ENCODE results near the gene ARGFX. TPM values are rescaled to one million over a fixed set of nuclear protein-coding genes. Genes with fewer than 3 reads are reported as not detected.
"Not testable (repeated sequence)": the region's sequence is repeated elsewhere in the genome, so short reads cannot be mapped to it uniquely, and the experiment has no call there.

Gene ARGFX
- total RNA-seq, 1 donor from 2014 or later: not detected

GRCh38 chr3:121584418-121584817 is 16.7 kb downstream of the ARGFX start:
- no peak overlapping the region for H3K27ac Mint-ChIP-seq

GRCh38 chr3:121592856-121593702 is 25.3 kb downstream of the ARGFX start, which contains the start of gene FBXO40:
Gene FBXO40, plus strand, starts transcription at chr3:121593379. Its CDS starts 27,197 bp downstream, at chr3:121620576.
- DNase-seq (ENCODE audit: low spot score, unreplicated experiment): no peak
- no peak for TF ChIP-seq CTCF (IDR thresholded peaks at IDR 0.05; ENCODE audit: unreplicated experiment)
- H3K27me3 Mint-ChIP-seq: peaks cover 23% of the 10 kb centered on the region
- H3K4me3 Mint-ChIP-seq (ENCODE audit: low read depth): no peak within 1 kb of the TSS
- H3K36me3 Mint-ChIP-seq (ENCODE audit: insufficient read depth): no peaks in the 10 kb centered on the region
- H3K9me3 Mint-ChIP-seq (ENCODE audit: low read depth): no peaks in the 10 kb centered on the region
- H3K4me1 Mint-ChIP-seq (ENCODE audit: low read depth): peaks cover 3% of the 10 kb centered on the region
- peak within 1 kb of the TSS; percentile 0 for H3K27ac Mint-ChIP-seq

More at GRCh38 chr3:121584418-121584817, 16.7 kb downstream of the ARGFX start:
- Mint-ChIP-seq H3K36me3 (ENCODE audit: insufficient read depth) (no peaks in the 10 kb centered on the region), H3K9me3 (ENCODE audit: low read depth) (no peaks in the 10 kb centered on the region), H3K4me3 (ENCODE audit: low read depth) (no peak overlapping the region), H3K4me1 (ENCODE audit: low read depth) (no peaks in the 10 kb centered on the region), H3K27me3 (peaks cover 14% of the 10 kb centered on the region)
- no peak for TF ChIP-seq CTCF (IDR thresholded peaks at IDR 0.05; ENCODE audit: unreplicated experiment)
- DNase-seq (ENCODE audit: low spot score, unreplicated experiment): no peak

- not testable (repeated sequence) for DNase-seq (ENCODE audit: low spot score, unreplicated experiment); H3K4me3 Mint-ChIP-seq (ENCODE audit: low read depth); H3K27ac Mint-ChIP-seq
Observed at GRCh38 chr3:121593806-121594205, 26.1 kb downstream of the ARGFX start.

GRCh38 chr3:121594850-121595249 is 27.1 kb downstream of the ARGFX start:
- H3K27me3 Mint-ChIP-seq: peaks cover 23% of the 10 kb centered on the region
- no peak overlapping the region for H3K4me3 Mint-ChIP-seq (ENCODE audit: low read depth)
- TF ChIP-seq CTCF (IDR thresholded peaks at IDR 0.05; ENCODE audit: unreplicated experiment): no peak
- H3K4me1 Mint-ChIP-seq (ENCODE audit: low read depth): peaks cover 3% of the 10 kb centered on the region
- H3K27ac Mint-ChIP-seq: no peak overlapping the region
- no peaks in the 10 kb centered on the region for H3K9me3 Mint-ChIP-seq (ENCODE audit: low read depth)
- H3K36me3 Mint-ChIP-seq (ENCODE audit: insufficient read depth): no peaks in the 10 kb centered on the region
- DNase-seq (ENCODE audit: low spot score, unreplicated experiment): no peak

More at GRCh38 chr3:121593806-121594205, 26.1 kb downstream of the ARGFX start:
- not testable (repeated sequence) for H3K4me1 Mint-ChIP-seq (ENCODE audit: low read depth); H3K36me3 Mint-ChIP-seq (ENCODE audit: insufficient read depth); H3K9me3 Mint-ChIP-seq (ENCODE audit: low read depth)
- H3K27me3 Mint-ChIP-seq: peaks cover 23% of the 10 kb centered on the region

- peaks cover 23% of the 10 kb centered on the region for H3K27me3 Mint-ChIP-seq
- H3K27ac Mint-ChIP-seq: no peak overlapping the region
- no peak for TF ChIP-seq CTCF (IDR thresholded peaks at IDR 0.05; ENCODE audit: unreplicated experiment)
- no peaks in the 10 kb centered on the region for H3K36me3 Mint-ChIP-seq (ENCODE audit: insufficient read depth)
- no peaks in the 10 kb centered on the region for H3K9me3 Mint-ChIP-seq (ENCODE audit: low read depth)
- H3K4me3 Mint-ChIP-seq (ENCODE audit: low read depth): no peak overlapping the region
- H3K4me1 Mint-ChIP-seq (ENCODE audit: low read depth): peaks cover 3% of the 10 kb centered on the region
- no peak for DNase-seq (ENCODE audit: low spot score, unreplicated experiment)
Observed at GRCh38 chr3:121595765-121596406, 28.1 kb downstream of the ARGFX start.

All from progenitor cell of endocrine pancreas (in vitro differentiated cells).